GM19328 (cell line): ENCODE results near the gene CCDC81.

ENCODE experiments used
- ATAC-seq: cut with Tn5 transposase; IDR thresholded peaks from one replicate; pipeline ENCODE4 v1.9.1; 2021; ENCODE audit warnings: mild to moderate bottlenecking, moderate library complexity; ENCODE audit not compliant: unreplicated experiment

Gene CCDC81

GRCh38 chr11:86461892-86462291 lies 87.2 kb downstream of the CCDC81 start:
- ATAC-seq = no peak

- no peak for ATAC-seq
These were observed 88.4 kb downstream of the CCDC81 start for GRCh38 chr11:86463120-86463519.

GRCh38 chr11:86463955-86464354 lies 89.3 kb downstream of the CCDC81 start:
- ATAC-seq = no peak

GRCh38 chr11:86464509-86465221 lies 90.0 kb downstream of the CCDC81 start:
- ATAC-seq = no peak

GRCh38 chr11:86468169-86468568 lies 93.5 kb downstream of the CCDC81 start:
- no peak for ATAC-seq

- ATAC-seq = no peak
These were observed 95.1 kb downstream of the CCDC81 start for GRCh38 chr11:86469491-86470388.
